PC-3 (cell line): ENCODE measurements around the gene PCSK1N.

Experiments used
- EZH2 ChIP-seq: fragments of 300-600 bp; sonication (generic); IDR thresholded peaks from one replicate; pipeline ENCODE4 v1.6.1; 2017; ENCODE audit warnings: antibody characterized with exemption, mild to moderate bottlenecking, low read length; ENCODE audit not compliant: unreplicated experiment
- TF ChIP-seq, protein P1 (sequence below): fragments of 300-600 bp; sonication (generic); conservative IDR thresholded peaks from 2 replicates; pipeline ENCODE4 v1.5.1; 2017; ENCODE audit warnings: antibody characterized with exemption, low read depth, mild to moderate bottlenecking, low read length

DNA sequence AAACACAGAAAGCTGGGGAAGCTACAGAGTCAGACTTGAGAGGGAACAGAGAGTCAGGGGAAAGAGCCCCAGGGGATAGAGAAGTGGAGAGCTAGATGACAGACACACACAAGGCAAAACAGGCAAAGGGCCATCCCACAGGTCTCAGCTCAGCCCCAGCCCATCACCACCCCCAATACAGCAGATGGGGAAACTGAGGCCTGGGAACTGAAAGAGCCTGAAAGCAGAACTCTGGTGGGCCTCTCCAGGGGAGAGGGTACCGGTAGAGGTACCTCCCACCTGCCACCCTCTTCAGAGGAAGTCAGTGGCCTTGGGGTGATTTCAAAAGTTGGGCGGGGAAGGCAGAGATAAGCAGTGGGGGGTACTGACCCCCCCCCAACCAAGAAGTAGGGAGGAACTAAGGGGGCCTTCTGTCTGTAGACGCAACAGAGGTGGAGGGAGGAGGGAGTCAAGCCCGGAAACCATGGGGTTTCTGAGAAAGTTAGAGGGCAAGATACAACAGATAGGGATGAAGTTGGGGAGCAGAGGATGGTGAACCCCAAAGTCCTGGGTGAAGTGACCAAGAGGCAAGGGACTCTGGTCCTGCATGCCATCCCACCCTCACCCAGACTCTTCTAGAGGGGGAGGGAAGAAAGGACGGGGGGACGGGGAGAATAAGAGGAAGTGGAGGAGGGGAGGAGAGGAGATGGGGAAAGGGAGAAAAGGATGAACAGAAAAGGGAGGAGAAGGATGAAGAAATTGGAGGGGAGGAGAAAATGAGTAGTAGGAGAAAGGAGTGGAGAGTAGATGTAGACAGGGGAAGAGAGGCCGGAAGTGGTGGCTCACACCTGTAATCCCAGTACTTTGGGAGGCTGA is 45.8 kb downstream of the PCSK1N start:
- TF ChIP-seq, protein P1, sequence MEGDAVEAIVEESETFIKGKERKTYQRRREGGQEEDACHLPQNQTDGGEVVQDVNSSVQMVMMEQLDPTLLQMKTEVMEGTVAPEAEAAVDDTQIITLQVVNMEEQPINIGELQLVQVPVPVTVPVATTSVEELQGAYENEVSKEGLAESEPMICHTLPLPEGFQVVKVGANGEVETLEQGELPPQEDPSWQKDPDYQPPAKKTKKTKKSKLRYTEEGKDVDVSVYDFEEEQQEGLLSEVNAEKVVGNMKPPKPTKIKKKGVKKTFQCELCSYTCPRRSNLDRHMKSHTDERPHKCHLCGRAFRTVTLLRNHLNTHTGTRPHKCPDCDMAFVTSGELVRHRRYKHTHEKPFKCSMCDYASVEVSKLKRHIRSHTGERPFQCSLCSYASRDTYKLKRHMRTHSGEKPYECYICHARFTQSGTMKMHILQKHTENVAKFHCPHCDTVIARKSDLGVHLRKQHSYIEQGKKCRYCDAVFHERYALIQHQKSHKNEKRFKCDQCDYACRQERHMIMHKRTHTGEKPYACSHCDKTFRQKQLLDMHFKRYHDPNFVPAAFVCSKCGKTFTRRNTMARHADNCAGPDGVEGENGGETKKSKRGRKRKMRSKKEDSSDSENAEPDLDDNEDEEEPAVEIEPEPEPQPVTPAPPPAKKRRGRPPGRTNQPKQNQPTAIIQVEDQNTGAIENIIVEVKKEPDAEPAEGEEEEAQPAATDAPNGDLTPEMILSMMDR: no peak
- TF ChIP-seq EZH2: no peak
